Liver (tissue), 9 donors: ENCODE data around the gene VASH1. TPM values are rescaled to one million over a fixed set of nuclear protein-coding genes. Genes with fewer than 3 reads are reported as not detected.

Source experiments
- DNase-seq: peaks from one replicate; pipeline ENCODE4 v3.0.0-alpha.2; 2017; ENCODE audit warnings: low spot score
- H3K27ac ChIP-seq, 2 donors: one replicate each; pipeline ENCODE4 v1.7.0; 2013; ENCODE audit warnings: inconsistent platforms in 2 of 2, low read length in 2 of 2, control low read depth in 1 of 2, low read depth in 1 of 2, mild to moderate bottlenecking in 1 of 2
- H3K27me3 ChIP-seq, 4 donors: one replicate each; pipeline versions ENCODE4 v1.6.1 to v1.7.0; 2013; ENCODE audit warnings: low read length in 3 of 4, inconsistent platforms in 1 of 4, mild to moderate bottlenecking in 1 of 4, moderate library complexity in 1 of 4; ENCODE audit not compliant: control insufficient read depth in 4 of 4, insufficient read depth in 4 of 4
- H3K36me3 ChIP-seq, 4 donors: one replicate each; pipeline versions ENCODE4 v1.6.1 to v1.7.0; 2013; ENCODE audit warnings: low read length in 3 of 4, mild to moderate bottlenecking in 3 of 4, low read depth in 1 of 4, moderate library complexity in 1 of 4; ENCODE audit not compliant: control insufficient read depth in 4 of 4, insufficient read depth in 3 of 4
- H3K4me1 ChIP-seq, 4 donors: one replicate each; pipeline versions ENCODE4 v1.6.1 to v1.7.0; 2013; ENCODE audit warnings: low read length in 3 of 4, mild to moderate bottlenecking in 3 of 4, moderate library complexity in 1 of 4; ENCODE audit not compliant: control insufficient read depth in 4 of 4, insufficient read depth in 4 of 4
- H3K4me3 ChIP-seq, 3 donors: one replicate each; pipeline versions ENCODE4 v1.6.1 to v1.7.0; 2013; ENCODE audit warnings: low read length in 3 of 3, control low read depth in 1 of 3, low read depth in 1 of 3, mild to moderate bottlenecking in 1 of 3
- H3K9ac ChIP-seq, 2 donors: one replicate each; pipeline ENCODE4 v1.7.0; 2013; ENCODE audit warnings: low read length in 2 of 2, mild to moderate bottlenecking in 2 of 2, moderate library complexity in 2 of 2, control low read depth in 1 of 2, low read depth in 1 of 2
- H3K9me3 ChIP-seq, 4 donors: one replicate each; pipeline versions ENCODE4 v1.6.1 to v1.7.0; 2013; ENCODE audit warnings: low read length in 3 of 4; ENCODE audit not compliant: control insufficient read depth in 4 of 4
- EGR1 ChIP-seq, 2 donors: IDR thresholded peaks; 2 replicates each; pipeline ENCODE4 v1.6.1; 2016 to 2018; ENCODE audit warnings: antibody characterized with exemption in 2 of 2, low read depth in 2 of 2
- FOXA1 ChIP-seq: IDR thresholded peaks from 2 replicates; pipeline ENCODE4 v1.6.1; 2016; ENCODE audit warnings: antibody characterized with exemption
- FOXA2 ChIP-seq: IDR thresholded peaks from 2 replicates; pipeline ENCODE4 v1.6.1; 2016; ENCODE audit warnings: antibody characterized with exemption
- GABPA ChIP-seq, 2 donors: IDR thresholded peaks in 1 of 2; conservative IDR thresholded peaks in 1 of 2; 2 replicates each; pipeline ENCODE4 v1.6.1; 2016; ENCODE audit warnings: antibody characterized with exemption in 2 of 2, mild to moderate bottlenecking in 1 of 2, moderate library complexity in 1 of 2
- HNF4A ChIP-seq, 2 donors: conservative IDR thresholded peaks; 2 replicates each; pipeline ENCODE4 v1.6.1; 2016; ENCODE audit warnings: antibody characterized with exemption in 2 of 2, mild to moderate bottlenecking in 2 of 2
- HNF4G ChIP-seq: IDR thresholded peaks from 2 replicates; pipeline ENCODE4 v1.6.1; 2016; ENCODE audit warnings: antibody characterized with exemption
- JUND ChIP-seq, 2 donors: IDR thresholded peaks; 2 replicates each; pipeline ENCODE4 v1.6.1; 2016; ENCODE audit warnings: antibody characterized with exemption in 2 of 2
- NR2F2 ChIP-seq: IDR thresholded peaks from 2 replicates; pipeline ENCODE4 v1.6.1; 2016; ENCODE audit warnings: antibody characterized with exemption
- RAD21 ChIP-seq, 2 donors: IDR thresholded peaks; 2 replicates each; pipeline ENCODE4 v1.6.1; 2016; ENCODE audit warnings: antibody characterized with exemption in 2 of 2, mild to moderate bottlenecking in 2 of 2
- RXRA ChIP-seq, 2 donors: IDR thresholded peaks; 2 replicates each; pipeline ENCODE4 v1.6.1; 2017 to 2018; ENCODE audit warnings: antibody characterized with exemption in 2 of 2, mild to moderate bottlenecking in 1 of 2
- SP1 ChIP-seq: IDR thresholded peaks from 2 replicates; pipeline ENCODE4 v1.6.1; 2018; ENCODE audit warnings: antibody characterized with exemption, mild to moderate bottlenecking
- TAF1 ChIP-seq: conservative IDR thresholded peaks from 2 replicates; pipeline ENCODE4 v1.6.1; 2016; ENCODE audit warnings: antibody characterized with exemption, mild to moderate bottlenecking
- YY1 ChIP-seq: IDR thresholded peaks from 2 replicates; pipeline ENCODE4 v1.6.1; 2016; ENCODE audit warnings: antibody characterized with exemption, mild to moderate bottlenecking
- WGBS: extraction: QIAGEN DNeasy Blood & Tissue Kit; methylation state at CpG from one replicate; pipeline ENCODE4 v1.1.7; 2013; 5-methylcytosine and 5-hydroxymethylcytosine counted together
- polyA plus RNA-seq, 2 donors: library from polyadenylated mRNA; stranded (reverse) in 1 of 2; unstranded in 1 of 2; fragments of 200-250 nt in 1 of 2; fragments of >200 nt in 1 of 2; fragmentation: Nextera tagmentation in 1 of 2; extraction: Ambion mirVana in 1 of 2; gene quantifications; one replicate each; pipeline versions ENCODE4 v1.2.1 to v1.2.3, GENCODE V29; 2013 to 2015
- total RNA-seq, 2 donors: library from RNA; depleted of rRNA; stranded (reverse); fragments of >200 nt; gene quantifications; one replicate each; pipeline ENCODE4 v1.2.3, GENCODE V29; 2014
- TF ChIP-seq, protein P1 (sequence below): IDR thresholded peaks from 2 replicates; pipeline ENCODE4 v1.6.1; 2016; ENCODE audit warnings: antibody characterized with exemption
- TF ChIP-seq, protein P2 (sequence below): IDR thresholded peaks from 2 replicates; pipeline ENCODE4 v1.6.1; 2016; ENCODE audit warnings: antibody characterized with exemption
- TF ChIP-seq, protein P3 (sequence below): fragments of 150-350 bp; IDR thresholded peaks from 2 replicates; pipeline ENCODE4 v1.5.1; 2017; ENCODE audit warnings: improper control_type of control experiment, low read depth, low read length; ENCODE audit not compliant: missing input control
- TF ChIP-seq, protein P4 (sequence below): IDR thresholded peaks from 2 replicates; pipeline ENCODE4 v1.6.1; 2016; ENCODE audit warnings: antibody characterized with exemption
- TF ChIP-seq, protein P5 (sequence below): IDR thresholded peaks from 2 replicates; pipeline ENCODE4 v1.6.1; 2016; ENCODE audit warnings: antibody characterized with exemption, mild to moderate bottlenecking
- donor health status: healthy.
- donor health status: healthy.
- donor health status: healthy.
- donor health status: healthy.
- donor health status: healthy.

Gene VASH1
- total and polyA plus RNA-seq, 4 donors: 0.94 to 5.9 (median 4.3) TPM

DNA sequence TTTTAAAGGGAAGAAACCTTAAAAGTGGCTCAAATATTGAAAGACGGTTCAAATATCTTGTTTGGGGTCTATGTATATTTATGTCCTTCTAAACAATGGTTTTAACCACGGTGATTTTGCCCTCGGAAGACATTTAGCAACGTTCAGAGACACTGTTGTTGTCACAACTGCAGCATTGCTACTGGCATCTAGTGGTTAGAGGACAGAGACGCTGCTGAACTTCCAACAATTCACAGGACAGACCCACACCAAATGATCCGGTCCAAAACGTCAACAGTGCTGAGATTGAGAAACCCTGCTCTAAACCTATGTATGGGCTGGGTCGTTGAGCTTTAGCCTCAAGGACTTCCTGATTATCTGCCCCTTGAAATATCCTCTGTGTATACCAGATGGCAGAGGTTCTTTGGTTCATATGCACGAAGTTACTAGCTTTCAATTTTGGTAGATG is 49.7 kb downstream of the VASH1 start (continued):
- TF ChIP-seq JUND (IDR thresholded peaks at IDR 0.05): no peak
- TF ChIP-seq, protein P1, sequence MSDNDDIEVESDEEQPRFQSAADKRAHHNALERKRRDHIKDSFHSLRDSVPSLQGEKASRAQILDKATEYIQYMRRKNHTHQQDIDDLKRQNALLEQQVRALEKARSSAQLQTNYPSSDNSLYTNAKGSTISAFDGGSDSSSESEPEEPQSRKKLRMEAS: peak; percentile 24
- no peak for TF ChIP-seq YY1
- TF ChIP-seq FOXA1: no peak
- TF ChIP-seq, protein P2, sequence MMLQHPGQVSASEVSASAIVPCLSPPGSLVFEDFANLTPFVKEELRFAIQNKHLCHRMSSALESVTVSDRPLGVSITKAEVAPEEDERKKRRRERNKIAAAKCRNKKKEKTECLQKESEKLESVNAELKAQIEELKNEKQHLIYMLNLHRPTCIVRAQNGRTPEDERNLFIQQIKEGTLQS: no peak

DNA sequence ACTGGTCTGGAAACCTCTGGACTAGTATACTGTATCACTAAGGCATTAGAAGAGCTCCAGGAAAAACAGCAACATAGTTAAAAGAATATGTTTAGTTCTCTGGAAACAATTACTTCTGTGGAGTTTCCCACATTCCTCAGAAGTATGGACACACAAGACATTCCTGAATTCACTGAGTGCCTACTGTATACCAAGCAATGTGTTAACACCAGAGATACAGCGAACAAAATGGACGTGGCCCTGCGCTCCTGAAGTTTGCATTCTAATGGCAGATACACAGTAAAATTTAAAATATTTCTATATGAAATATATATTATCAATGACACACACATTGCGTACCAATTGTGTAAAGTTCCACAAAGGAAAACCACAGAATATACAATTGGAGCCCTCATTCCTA is 50.3 kb downstream of the VASH1 start:
- H3K4me3 ChIP-seq: peak overlapping the region; percentile 9 to 86 (median 78)
- WGBS: 46% methylated on average over 4 of the region's 4 CpGs
- TF ChIP-seq, protein P1: no peak
- TF ChIP-seq FOXA1 (no peak), JUND (IDR thresholded peaks at IDR 0.05) (no peak), SP1 (no peak), RAD21 (IDR thresholded peaks at IDR 0.05) (no peak), FOXA2 (no peak), YY1 (no peak), RXRA (IDR thresholded peaks at IDR 0.05) (no peak), TAF1 (no peak), EGR1 (IDR thresholded peaks at IDR 0.05; ENCODE audit: low read depth in 2 of 2) (no peak), GABPA (IDR thresholded peaks at IDR 0.05 in 1 of 2, conservative IDR thresholded peaks at IDR 0.05 in 1 of 2) (no peak), NR2F2 (no peak), HNF4G (no peak), HNF4A (conservative IDR thresholded peaks at IDR 0.05) (no peak)
- TF ChIP-seq, protein P3, sequence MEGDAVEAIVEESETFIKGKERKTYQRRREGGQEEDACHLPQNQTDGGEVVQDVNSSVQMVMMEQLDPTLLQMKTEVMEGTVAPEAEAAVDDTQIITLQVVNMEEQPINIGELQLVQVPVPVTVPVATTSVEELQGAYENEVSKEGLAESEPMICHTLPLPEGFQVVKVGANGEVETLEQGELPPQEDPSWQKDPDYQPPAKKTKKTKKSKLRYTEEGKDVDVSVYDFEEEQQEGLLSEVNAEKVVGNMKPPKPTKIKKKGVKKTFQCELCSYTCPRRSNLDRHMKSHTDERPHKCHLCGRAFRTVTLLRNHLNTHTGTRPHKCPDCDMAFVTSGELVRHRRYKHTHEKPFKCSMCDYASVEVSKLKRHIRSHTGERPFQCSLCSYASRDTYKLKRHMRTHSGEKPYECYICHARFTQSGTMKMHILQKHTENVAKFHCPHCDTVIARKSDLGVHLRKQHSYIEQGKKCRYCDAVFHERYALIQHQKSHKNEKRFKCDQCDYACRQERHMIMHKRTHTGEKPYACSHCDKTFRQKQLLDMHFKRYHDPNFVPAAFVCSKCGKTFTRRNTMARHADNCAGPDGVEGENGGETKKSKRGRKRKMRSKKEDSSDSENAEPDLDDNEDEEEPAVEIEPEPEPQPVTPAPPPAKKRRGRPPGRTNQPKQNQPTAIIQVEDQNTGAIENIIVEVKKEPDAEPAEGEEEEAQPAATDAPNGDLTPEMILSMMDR: no peak
- TF ChIP-seq, protein P4, sequence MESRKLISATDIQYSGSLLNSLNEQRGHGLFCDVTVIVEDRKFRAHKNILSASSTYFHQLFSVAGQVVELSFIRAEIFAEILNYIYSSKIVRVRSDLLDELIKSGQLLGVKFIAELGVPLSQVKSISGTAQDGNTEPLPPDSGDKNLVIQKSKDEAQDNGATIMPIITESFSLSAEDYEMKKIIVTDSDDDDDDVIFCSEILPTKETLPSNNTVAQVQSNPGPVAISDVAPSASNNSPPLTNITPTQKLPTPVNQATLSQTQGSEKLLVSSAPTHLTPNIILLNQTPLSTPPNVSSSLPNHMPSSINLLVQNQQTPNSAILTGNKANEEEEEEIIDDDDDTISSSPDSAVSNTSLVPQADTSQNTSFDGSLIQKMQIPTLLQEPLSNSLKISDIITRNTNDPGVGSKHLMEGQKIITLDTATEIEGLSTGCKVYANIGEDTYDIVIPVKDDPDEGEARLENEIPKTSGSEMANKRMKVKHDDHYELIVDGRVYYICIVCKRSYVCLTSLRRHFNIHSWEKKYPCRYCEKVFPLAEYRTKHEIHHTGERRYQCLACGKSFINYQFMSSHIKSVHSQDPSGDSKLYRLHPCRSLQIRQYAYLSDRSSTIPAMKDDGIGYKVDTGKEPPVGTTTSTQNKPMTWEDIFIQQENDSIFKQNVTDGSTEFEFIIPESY: no peak
- TF ChIP-seq, protein P2: no peak
- TF ChIP-seq, protein P5, sequence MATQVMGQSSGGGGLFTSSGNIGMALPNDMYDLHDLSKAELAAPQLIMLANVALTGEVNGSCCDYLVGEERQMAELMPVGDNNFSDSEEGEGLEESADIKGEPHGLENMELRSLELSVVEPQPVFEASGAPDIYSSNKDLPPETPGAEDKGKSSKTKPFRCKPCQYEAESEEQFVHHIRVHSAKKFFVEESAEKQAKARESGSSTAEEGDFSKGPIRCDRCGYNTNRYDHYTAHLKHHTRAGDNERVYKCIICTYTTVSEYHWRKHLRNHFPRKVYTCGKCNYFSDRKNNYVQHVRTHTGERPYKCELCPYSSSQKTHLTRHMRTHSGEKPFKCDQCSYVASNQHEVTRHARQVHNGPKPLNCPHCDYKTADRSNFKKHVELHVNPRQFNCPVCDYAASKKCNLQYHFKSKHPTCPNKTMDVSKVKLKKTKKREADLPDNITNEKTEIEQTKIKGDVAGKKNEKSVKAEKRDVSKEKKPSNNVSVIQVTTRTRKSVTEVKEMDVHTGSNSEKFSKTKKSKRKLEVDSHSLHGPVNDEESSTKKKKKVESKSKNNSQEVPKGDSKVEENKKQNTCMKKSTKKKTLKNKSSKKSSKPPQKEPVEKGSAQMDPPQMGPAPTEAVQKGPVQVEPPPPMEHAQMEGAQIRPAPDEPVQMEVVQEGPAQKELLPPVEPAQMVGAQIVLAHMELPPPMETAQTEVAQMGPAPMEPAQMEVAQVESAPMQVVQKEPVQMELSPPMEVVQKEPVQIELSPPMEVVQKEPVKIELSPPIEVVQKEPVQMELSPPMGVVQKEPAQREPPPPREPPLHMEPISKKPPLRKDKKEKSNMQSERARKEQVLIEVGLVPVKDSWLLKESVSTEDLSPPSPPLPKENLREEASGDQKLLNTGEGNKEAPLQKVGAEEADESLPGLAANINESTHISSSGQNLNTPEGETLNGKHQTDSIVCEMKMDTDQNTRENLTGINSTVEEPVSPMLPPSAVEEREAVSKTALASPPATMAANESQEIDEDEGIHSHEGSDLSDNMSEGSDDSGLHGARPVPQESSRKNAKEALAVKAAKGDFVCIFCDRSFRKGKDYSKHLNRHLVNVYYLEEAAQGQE: no peak

More for the DNA sequence above, 50.3 kb downstream of the VASH1 start:
- DNase-seq: no peak
- Histone ChIP-seq H3K27me3 (no peaks in the 10 kb centered on the region), H3K36me3 (peaks cover 0 to 23% (median 21%) of the 10 kb centered on the region in 4 donors), H3K9ac (peak overlapping the region; percentile 85 to 94), H3K27ac (peak overlapping the region; percentile 83 to 97), H3K4me1 (peaks cover 2 to 24% (median 16%) of the 10 kb centered on the region in 4 donors), H3K9me3 (no peaks in the 10 kb centered on the region)
